ENCODE measurements around the gene PCNP.
A peak's percentile ranks its signal among the peaks of the same experiment; 100 is the strongest.

PCNP gene, protein sequence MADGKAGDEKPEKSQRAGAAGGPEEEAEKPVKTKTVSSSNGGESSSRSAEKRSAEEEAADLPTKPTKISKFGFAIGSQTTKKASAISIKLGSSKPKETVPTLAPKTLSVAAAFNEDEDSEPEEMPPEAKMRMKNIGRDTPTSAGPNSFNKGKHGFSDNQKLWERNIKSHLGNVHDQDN

DNA sequence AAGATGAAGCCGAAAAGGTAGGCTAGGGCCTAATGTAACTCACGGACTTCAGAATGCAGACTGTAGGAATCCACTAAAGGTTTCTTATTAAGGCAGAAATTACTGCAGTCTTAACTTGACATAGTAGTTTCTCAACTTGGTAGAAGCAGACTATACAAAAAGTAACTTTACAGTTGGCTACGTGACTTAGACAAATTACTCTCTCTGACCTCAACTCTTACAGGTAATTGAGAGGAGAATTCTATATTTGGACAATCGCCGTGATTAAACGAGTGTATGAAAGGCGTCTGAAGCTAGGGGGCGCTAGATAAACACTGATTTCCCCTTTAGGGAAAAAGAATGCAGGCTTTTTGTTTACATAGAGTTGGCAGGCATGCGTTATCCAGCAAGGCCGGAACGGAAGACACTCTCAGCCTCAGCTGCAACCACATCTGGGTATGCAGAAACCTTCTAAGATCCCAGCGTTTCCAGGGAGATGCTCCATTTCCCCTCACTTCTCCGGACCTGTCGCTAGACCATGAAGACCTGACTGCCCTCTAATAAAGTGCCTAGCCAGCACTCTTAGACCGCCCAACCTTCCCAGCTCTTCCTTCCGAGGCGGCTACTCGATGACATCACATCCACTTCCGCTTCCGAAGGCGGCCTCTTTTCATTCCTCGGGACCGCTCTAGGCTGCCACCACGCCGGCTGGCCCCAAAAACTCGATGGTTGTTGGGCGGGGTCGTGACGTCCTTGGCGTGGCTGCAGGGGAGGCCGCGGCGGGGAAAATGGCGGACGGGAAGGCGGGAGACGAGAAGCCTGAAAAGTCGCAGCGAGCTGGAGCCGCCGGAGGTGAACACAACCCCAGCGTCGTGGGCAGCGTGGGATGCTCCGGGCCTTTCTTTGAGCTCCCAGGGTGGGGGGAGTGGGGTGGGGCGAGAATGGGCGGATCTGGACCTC is at the start of gene PCNP:
PCNP (plus strand) TSS at position 732 of the 939 bp plus-strand sequence; CDS start at position 768, 36 bp downstream.
- TF ChIP-seq, protein P1, sequence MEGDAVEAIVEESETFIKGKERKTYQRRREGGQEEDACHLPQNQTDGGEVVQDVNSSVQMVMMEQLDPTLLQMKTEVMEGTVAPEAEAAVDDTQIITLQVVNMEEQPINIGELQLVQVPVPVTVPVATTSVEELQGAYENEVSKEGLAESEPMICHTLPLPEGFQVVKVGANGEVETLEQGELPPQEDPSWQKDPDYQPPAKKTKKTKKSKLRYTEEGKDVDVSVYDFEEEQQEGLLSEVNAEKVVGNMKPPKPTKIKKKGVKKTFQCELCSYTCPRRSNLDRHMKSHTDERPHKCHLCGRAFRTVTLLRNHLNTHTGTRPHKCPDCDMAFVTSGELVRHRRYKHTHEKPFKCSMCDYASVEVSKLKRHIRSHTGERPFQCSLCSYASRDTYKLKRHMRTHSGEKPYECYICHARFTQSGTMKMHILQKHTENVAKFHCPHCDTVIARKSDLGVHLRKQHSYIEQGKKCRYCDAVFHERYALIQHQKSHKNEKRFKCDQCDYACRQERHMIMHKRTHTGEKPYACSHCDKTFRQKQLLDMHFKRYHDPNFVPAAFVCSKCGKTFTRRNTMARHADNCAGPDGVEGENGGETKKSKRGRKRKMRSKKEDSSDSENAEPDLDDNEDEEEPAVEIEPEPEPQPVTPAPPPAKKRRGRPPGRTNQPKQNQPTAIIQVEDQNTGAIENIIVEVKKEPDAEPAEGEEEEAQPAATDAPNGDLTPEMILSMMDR (conservative IDR thresholded peaks at IDR 0.05; ENCODE audit: low read length) = peak; percentile 82
- peak within 1 kb of the TSS; percentile 94 for H3K4me3 ChIP-seq (ENCODE audit: low read length)
- DNase-seq (ENCODE audit: low read depth) = peak; percentile 99

DNA sequence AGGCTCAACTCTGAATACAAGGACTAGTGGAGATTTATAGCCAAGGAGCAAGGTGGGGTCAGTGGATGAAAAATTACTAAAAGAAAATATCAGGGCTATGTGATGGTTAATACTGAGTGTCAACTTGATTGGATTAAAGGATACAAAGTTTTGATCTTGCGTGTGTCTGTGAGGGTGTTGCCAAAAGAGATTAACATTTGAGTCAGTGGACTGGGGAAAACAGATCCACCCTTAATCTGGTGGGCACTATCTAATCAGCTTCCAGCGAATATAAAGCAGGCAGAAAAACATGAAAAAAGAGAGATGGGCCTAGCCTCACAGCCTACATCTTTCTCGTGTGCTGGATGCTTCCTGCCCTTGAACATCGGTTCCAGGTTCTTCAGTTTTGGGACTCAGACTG is 46.5 kb upstream of the PCNP start:
- TF ChIP-seq, protein P1 (conservative IDR thresholded peaks at IDR 0.05; ENCODE audit: low read length) = no peak
- no peak overlapping the region for H3K4me3 ChIP-seq (ENCODE audit: low read length)
- no peak for DNase-seq (ENCODE audit: low read depth)

DNA sequence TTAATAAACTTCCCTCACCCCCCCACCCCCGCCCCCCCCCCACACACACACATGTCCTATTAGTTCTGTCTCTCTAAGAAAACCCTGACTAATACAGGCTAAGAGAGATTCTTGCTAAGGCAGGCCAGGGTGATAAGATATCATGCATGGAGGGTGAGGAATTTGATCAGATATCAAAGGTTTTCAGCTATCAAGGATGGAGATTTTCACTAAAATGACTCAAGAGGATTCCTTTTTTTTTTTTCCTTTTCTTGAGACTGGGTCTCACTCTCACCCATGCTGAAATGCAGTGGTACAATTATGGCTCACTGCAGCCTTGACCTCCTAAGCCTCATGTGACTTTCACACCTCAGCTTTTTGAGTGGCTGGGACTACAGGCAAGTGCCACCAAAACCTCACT is 46.1 kb upstream of the PCNP start:
- no peak for DNase-seq (ENCODE audit: low read depth)
- TF ChIP-seq, protein P1 (conservative IDR thresholded peaks at IDR 0.05; ENCODE audit: low read length) = no peak

DNA sequence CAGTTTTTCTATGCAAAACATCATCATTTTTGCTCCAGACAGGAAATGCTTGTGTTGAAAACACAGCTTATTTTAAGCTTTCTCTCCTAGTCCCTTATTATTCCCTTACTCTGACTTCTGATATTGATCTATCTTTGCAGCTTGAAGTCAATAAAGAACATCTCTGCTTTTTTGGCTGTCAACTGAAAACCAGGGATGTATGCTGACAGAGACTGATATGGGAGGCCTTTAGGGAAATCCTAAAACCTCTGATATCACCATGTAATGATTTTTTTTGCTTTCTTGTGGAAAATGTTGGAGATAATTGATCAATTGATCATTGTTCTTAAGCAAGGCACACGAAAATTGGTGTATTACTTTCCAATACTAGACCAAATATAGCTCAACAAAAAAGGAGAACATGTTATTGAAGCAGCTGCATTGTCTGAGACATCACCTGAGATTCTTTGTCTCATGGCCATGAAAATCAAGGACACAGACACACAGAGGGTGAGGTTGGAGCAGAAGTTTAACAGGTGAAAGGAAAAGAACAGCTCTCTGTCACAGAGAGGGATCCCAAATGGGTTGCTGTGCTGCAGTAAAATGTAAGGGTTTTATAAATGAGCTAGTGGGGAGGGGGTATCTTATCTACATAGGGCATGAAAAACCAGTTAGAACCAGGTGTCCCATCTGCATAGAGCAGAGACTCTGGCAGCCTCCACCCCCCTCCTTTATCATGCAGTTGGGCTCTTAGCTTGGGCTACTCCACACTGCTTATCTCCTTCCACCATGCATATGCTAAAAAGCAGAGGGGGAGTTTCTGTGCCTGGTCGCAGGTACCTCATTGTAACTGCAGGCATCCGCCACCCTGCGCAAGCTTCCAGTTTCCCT is 43.9 kb upstream of the PCNP start:
- TF ChIP-seq, protein P1 (conservative IDR thresholded peaks at IDR 0.05; ENCODE audit: low read length) = no peak
- no peak overlapping the region for H3K4me3 ChIP-seq (ENCODE audit: low read length)
- DNase-seq (ENCODE audit: low read depth) = no peak

More for the DNA sequence above, 46.1 kb upstream of the PCNP start:
- no peak overlapping the region for H3K4me3 ChIP-seq (ENCODE audit: low read length)

DNA sequence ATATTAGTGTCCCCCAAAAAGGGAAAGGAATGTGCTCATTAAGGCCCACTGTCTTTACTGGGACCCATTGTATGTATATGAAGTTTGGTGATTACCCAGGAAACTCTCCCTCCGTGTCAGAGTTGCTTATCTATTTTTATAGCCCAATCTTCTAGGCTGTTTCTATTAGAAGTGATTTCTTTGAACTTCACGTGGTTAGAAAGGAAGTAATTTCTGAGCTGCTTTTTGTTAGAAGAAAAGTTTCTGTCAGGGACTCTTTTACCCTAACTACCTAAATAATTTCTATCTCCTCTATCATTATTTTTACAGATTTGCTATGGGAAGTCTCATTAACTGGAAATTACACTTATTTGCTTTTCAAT is 43.3 kb upstream of the PCNP start:
- DNase-seq (ENCODE audit: low read depth) = no peak
- TF ChIP-seq, protein P1 (conservative IDR thresholded peaks at IDR 0.05; ENCODE audit: low read length) = no peak
- H3K4me3 ChIP-seq (ENCODE audit: low read length) = no peak overlapping the region

DNA sequence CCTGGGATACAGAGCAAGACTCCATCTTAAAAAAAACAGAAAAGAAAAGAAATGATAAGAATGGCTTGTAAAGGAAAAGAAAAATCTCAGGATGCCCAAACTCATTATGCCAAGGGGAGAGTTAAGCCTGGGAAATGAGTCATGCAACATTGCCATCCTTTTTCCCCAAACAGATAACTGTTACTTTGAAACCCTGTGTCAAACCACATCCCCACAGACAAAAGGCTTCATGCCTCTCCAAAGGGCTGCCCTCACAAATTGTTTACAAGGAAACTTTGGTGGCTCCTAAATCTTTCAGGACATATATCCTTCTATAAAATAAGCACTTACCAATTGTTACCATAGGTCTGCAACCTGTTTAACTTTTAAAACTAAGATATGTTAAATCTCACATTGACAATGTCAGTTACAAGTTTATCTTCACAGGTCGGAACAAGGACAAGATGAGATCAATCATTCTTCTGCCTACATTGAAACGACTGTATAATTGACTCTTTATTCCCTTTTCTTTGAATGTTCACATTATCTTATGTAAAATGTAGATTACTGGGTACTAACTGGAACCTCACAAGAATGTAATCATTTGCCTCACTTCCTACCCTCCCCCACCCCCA is 42.4 kb upstream of the PCNP start:
- H3K4me3 ChIP-seq (ENCODE audit: low read length) = no peak overlapping the region
- DNase-seq (ENCODE audit: low read depth) = no peak
- TF ChIP-seq, protein P1 (conservative IDR thresholded peaks at IDR 0.05; ENCODE audit: low read length) = no peak
